ENCODE results near the gene SLC9A4. TPM values are rescaled to one million over a fixed set of nuclear protein-coding genes. Genes with fewer than 3 reads are reported as not detected.

Gene SLC9A4
- total and polyA plus RNA-seq, 9 of the 15 experiments (the other 6 are each of a cell fraction or from before 2014, with no cell fraction given) = 0.04 to 0.15 (median 0.04) TPM; not detected in 5

DNA sequence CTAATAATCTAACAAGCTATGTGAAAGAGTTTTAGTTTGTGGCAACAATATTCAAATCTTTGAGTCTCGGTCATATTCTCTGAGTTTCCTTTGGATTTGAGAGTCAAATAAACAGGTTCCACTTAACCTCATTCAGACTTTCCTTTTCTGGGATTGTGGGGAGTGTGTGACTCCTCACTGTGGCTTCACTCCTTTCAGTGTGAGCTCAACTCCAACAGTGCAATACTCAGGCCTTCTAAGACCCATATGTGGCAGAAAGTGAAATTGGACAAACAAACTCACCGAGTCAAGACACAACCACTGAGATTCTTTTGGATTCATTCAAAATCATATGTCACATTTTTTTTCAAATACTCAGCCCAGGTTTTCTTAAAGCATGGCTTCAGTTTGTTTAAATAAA, 25.4 kb downstream of the SLC9A4 start:
- Histone ChIP-seq H3K4me1 (replicated peaks in 1 of 2; ENCODE audit: control insufficient read depth in 2 of 2, insufficient read depth in 2 of 2, low read length in 2 of 2) (peaks cover 0 to 3% of the 10 kb centered on the region in 2 experiments; a peak in 1 of 5 replicates), H3K27me3 (ENCODE audit: control insufficient read depth in 2 of 2, insufficient read depth in 2 of 2, low read length in 2 of 2) (peaks cover 5 to 19% of the 10 kb centered on the region in 2 experiments; a peak in 3 of 5 replicates), H3K36me3 (ENCODE audit: control insufficient read depth, insufficient read depth, low read length) (no peaks in the 10 kb centered on the region), H3K79me2 (ENCODE audit: control insufficient read depth, insufficient read depth, low read length) (no peaks in the 10 kb centered on the region), H3K4me2 (ENCODE audit: insufficient read depth, low read length) (no peak overlapping the region), H4K20me1 (replicated peaks; ENCODE audit: control insufficient read depth, insufficient read depth, low read length) (no peaks in the 10 kb centered on the region), H3K9me3 (replicated peaks; ENCODE audit: control insufficient read depth, insufficient read depth, low read depth, low read length) (no peaks in the 10 kb centered on the region), H3K27ac (ENCODE audit: extremely low read depth, low read depth, low read length) (no peak overlapping the region), H3K4me3 (no peak overlapping the region), H2AFZ (ENCODE audit: low read depth, low read length) (no peak overlapping the region), H3K9ac (ENCODE audit: insufficient read depth in 1 of 2, low read depth in 2 of 2, low read length in 2 of 2) (no peak overlapping the region), H3K9me1 (ENCODE audit: control insufficient read depth, insufficient read depth, low read length) (no peaks in the 10 kb centered on the region)
- ChIA-PET CTCF (ENCODE audit: low intra/inter-chr PET ratio) (no interaction called here), POLR2A (interaction anchor here (1.2 kb wide), 1 partner anchor 9 kb away, joined by 4 read pairs; no protein-coding TSS in a partner anchor)
- ATAC-seq (no peak), DNase-seq (ENCODE audit: extremely low read depth in 1 of 4, low spot score in 3 of 4) (no peak), FAIRE-seq (no peak)
- in situ Hi-C loops (cut with MboI) = no loop called here
- no TSS peak for BruUV-seq (replicated peaks)
- 0% methylated on average over 2 of the region's 2 CpGs for WGBS (ENCODE audit: insufficient coverage, low coverage, missing lambda C conversion rate)
- intact Hi-C loops (cut with micrococcal nuclease) = no loop called here
- TF ChIP-seq HLTF (IDR thresholded peaks at IDR 0.05) = no peak
- TF ChIP-seq STAT5A (IDR thresholded peaks at IDR 0.05; ENCODE audit: borderline replicate concordance, low read length) = no peak
- TF ChIP-seq CC2D1A (IDR thresholded peaks at IDR 0.05) = no peak
- no peak for TF ChIP-seq JUN (IDR thresholded peaks at IDR 0.05; ENCODE audit: borderline replicate concordance, low read depth, low read length)
- TF ChIP-seq JUN (CRISPR knock-in tag; IDR thresholded peaks at IDR 0.05; ENCODE audit: borderline replicate concordance) = no peak
- TF ChIP-seq, protein P1, sequence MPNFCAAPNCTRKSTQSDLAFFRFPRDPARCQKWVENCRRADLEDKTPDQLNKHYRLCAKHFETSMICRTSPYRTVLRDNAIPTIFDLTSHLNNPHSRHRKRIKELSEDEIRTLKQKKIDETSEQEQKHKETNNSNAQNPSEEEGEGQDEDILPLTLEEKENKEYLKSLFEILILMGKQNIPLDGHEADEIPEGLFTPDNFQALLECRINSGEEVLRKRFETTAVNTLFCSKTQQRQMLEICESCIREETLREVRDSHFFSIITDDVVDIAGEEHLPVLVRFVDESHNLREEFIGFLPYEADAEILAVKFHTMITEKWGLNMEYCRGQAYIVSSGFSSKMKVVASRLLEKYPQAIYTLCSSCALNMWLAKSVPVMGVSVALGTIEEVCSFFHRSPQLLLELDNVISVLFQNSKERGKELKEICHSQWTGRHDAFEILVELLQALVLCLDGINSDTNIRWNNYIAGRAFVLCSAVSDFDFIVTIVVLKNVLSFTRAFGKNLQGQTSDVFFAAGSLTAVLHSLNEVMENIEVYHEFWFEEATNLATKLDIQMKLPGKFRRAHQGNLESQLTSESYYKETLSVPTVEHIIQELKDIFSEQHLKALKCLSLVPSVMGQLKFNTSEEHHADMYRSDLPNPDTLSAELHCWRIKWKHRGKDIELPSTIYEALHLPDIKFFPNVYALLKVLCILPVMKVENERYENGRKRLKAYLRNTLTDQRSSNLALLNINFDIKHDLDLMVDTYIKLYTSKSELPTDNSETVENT (CRISPR knock-in tag; IDR thresholded peaks at IDR 0.05) = no peak
- no peak for TF ChIP-seq RBM14 (IDR thresholded peaks at IDR 0.05; ENCODE audit: borderline replicate concordance, insufficient read depth, low read depth, low read length)
- TF ChIP-seq PYGO2 (tag; IDR thresholded peaks at IDR 0.05) = no peak
- TF ChIP-seq, protein P2, sequence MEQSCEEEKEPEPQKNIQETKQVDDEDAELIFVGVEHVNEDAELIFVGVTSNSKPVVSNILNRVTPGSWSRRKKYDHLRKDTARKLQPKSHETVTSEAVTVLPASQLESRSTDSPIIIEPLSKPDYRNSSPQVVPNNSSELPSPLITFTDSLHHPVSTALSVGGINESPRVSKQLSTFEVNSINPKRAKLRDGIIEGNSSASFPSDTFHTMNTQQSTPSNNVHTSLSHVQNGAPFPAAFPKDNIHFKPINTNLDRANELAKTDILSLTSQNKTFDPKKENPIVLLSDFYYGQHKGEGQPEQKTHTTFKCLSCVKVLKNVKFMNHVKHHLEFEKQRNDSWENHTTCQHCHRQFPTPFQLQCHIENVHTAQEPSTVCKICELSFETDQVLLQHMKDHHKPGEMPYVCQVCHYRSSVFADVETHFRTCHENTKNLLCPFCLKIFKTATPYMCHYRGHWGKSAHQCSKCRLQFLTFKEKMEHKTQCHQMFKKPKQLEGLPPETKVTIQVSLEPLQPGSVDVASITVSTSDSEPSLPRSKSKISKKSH (CRISPR knock-in tag; IDR thresholded peaks at IDR 0.05) = no peak
- no peak for TF ChIP-seq EGR1 (conservative IDR thresholded peaks at IDR 0.05)
- TF ChIP-seq, protein P3, sequence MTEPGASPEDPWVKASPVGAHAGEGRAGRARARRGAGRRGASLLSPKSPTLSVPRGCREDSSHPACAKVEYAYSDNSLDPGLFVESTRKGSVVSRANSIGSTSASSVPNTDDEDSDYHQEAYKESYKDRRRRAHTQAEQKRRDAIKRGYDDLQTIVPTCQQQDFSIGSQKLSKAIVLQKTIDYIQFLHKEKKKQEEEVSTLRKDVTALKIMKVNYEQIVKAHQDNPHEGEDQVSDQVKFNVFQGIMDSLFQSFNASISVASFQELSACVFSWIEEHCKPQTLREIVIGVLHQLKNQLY (CRISPR knock-in tag; conservative IDR thresholded peaks at IDR 0.05) = no peak
- no peak for TF ChIP-seq KDM4B (IDR thresholded peaks at IDR 0.05; ENCODE audit: borderline replicate concordance in 2 of 2, low read depth in 1 of 2)
- no peak for TF ChIP-seq ZNF717 (CRISPR knock-in tag; IDR thresholded peaks at IDR 0.05)
- TF ChIP-seq, protein P4, sequence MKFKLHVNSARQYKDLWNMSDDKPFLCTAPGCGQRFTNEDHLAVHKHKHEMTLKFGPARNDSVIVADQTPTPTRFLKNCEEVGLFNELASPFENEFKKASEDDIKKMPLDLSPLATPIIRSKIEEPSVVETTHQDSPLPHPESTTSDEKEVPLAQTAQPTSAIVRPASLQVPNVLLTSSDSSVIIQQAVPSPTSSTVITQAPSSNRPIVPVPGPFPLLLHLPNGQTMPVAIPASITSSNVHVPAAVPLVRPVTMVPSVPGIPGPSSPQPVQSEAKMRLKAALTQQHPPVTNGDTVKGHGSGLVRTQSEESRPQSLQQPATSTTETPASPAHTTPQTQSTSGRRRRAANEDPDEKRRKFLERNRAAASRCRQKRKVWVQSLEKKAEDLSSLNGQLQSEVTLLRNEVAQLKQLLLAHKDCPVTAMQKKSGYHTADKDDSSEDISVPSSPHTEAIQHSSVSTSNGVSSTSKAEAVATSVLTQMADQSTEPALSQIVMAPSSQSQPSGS (CRISPR knock-in tag; IDR thresholded peaks at IDR 0.05) = no peak
- no peak for TF ChIP-seq ZNF507 (tag; conservative IDR thresholded peaks at IDR 0.05)
- TF ChIP-seq, protein P5, sequence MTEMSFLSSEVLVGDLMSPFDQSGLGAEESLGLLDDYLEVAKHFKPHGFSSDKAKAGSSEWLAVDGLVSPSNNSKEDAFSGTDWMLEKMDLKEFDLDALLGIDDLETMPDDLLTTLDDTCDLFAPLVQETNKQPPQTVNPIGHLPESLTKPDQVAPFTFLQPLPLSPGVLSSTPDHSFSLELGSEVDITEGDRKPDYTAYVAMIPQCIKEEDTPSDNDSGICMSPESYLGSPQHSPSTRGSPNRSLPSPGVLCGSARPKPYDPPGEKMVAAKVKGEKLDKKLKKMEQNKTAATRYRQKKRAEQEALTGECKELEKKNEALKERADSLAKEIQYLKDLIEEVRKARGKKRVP (CRISPR knock-in tag; IDR thresholded peaks at IDR 0.05) = no peak
- no peak for TF ChIP-seq NFIX (CRISPR knock-in tag; IDR thresholded peaks at IDR 0.05; ENCODE audit: low read depth)

All from K562 (cell line).